Mesodermal cell (in vitro differentiated cells): ENCODE data around the gene STKLD1.
"Not testable (repeated sequence)": the region's sequence is repeated elsewhere in the genome, so short reads cannot be mapped to it uniquely, and the experiment has no call there.

ENCODE experiments used
- H3K27ac ChIP-seq: 2 replicates; pipeline ENCODE4 v1.7.0; 2013; ENCODE audit warnings: mild to moderate bottlenecking, low read depth, low read length, moderate library complexity; ENCODE audit not compliant: severe bottlenecking
- H3K36me3 ChIP-seq: 2 replicates; pipeline ENCODE4 v1.7.1; 2013; ENCODE audit warnings: mild to moderate bottlenecking, low read length, moderate library complexity; ENCODE audit not compliant: control insufficient read depth, insufficient read depth
- H3K4me1 ChIP-seq: one replicate; pipeline ENCODE4 v1.7.1; 2013; ENCODE audit warnings: mild to moderate bottlenecking, low read length; ENCODE audit not compliant: insufficient read depth, control insufficient read depth, poor library complexity, severe bottlenecking
- H3K4me3 ChIP-seq: 2 replicates; pipeline ENCODE4 v1.7.0; 2013; ENCODE audit warnings: low read length, control low read depth, mild to moderate bottlenecking; ENCODE audit not compliant: insufficient read depth, poor library complexity, severe bottlenecking; ENCODE audit errors: extremely low read depth
- H3K9me3 ChIP-seq: 2 replicates; pipeline ENCODE4 v1.7.1; 2013; ENCODE audit warnings: mild to moderate bottlenecking, low read length, moderate library complexity; ENCODE audit not compliant: control insufficient read depth
- WGBS, 2 experiments: methylation state at CpG; one replicate each; pipeline ENCODE4 v1.1.5; 2013; ENCODE audit warnings: missing lambda C conversion rate in 2 of 2; ENCODE audit not compliant: insufficient coverage in 2 of 2; 5-methylcytosine and 5-hydroxymethylcytosine counted together

Gene STKLD1

GRCh38 chr9:133389025-133389557 lies 12.9 kb downstream of the STKLD1 start:
- Histone ChIP-seq H3K36me3 (no peaks in the 10 kb centered on the region), H3K4me3 (no peak overlapping the region), H3K4me1 (no peaks in the 10 kb centered on the region), H3K9me3 (peaks cover 4% of the 10 kb centered on the region), H3K27ac (no peak overlapping the region)
- 86 to 88% methylated on average over 11 to 12 of the region's 12 CpGs for WGBS, 2 experiments

- Histone ChIP-seq H3K9me3 (peaks cover 4% of the 10 kb centered on the region), H3K4me1 (no peaks in the 10 kb centered on the region), H3K4me3 (no peak overlapping the region), H3K27ac (no peak overlapping the region), H3K36me3 (no peaks in the 10 kb centered on the region)
- WGBS, 2 experiments, result 91 to 92% methylated on average over 12 of the region's 13 CpGs
Observed at GRCh38 chr9:133389562-133389961, 13.4 kb downstream of the STKLD1 start.

GRCh38 chr9:133390713-133391112 lies 14.5 kb downstream of the STKLD1 start:
- H3K4me1 ChIP-seq, result no peaks in the 10 kb centered on the region
- no peak overlapping the region for H3K4me3 ChIP-seq
- peaks cover 4% of the 10 kb centered on the region for H3K9me3 ChIP-seq
- no peak overlapping the region for H3K27ac ChIP-seq
- H3K36me3 ChIP-seq, result no peaks in the 10 kb centered on the region
- WGBS, 2 experiments, result 82 to 89% methylated on average over 6 to 7 of the region's 7 CpGs

GRCh38 chr9:133391449-133391848 lies 15.3 kb downstream of the STKLD1 start:
- no CpG with 5 or more reads among the region's 4 CpGs for WGBS, 2 experiments
- not testable (repeated sequence) for H3K36me3 ChIP-seq, H3K9me3 ChIP-seq, H3K27ac ChIP-seq, H3K4me1 ChIP-seq, H3K4me3 ChIP-seq

- not testable (repeated sequence) for H3K27ac ChIP-seq, H3K36me3 ChIP-seq, H3K9me3 ChIP-seq, H3K4me1 ChIP-seq, H3K4me3 ChIP-seq
- 92 to 94% methylated on average over 3 of the region's 3 CpGs for WGBS, 2 experiments
Observed at GRCh38 chr9:133392308-133392707, 16.1 kb downstream of the STKLD1 start.

- Histone ChIP-seq H3K4me1 (no peaks in the 10 kb centered on the region), H3K9me3 (peaks cover 4% of the 10 kb centered on the region), H3K27ac (no peak overlapping the region), H3K4me3 (no peak overlapping the region), H3K36me3 (no peaks in the 10 kb centered on the region)
- 83 to 92% methylated on average over 2 to 3 of the region's 3 CpGs for WGBS, 2 experiments
Observed at GRCh38 chr9:133393399-133393798, 17.2 kb downstream of the STKLD1 start.

GRCh38 chr9:133394687-133395271 lies 18.6 kb downstream of the STKLD1 start:
- no peaks in the 10 kb centered on the region for H3K36me3 ChIP-seq
- no peak overlapping the region for H3K27ac ChIP-seq
- H3K4me3 ChIP-seq, result no peak overlapping the region
- H3K9me3 ChIP-seq, result peaks cover 4% of the 10 kb centered on the region
- WGBS, 2 experiments, result 56 to 75% methylated on average over 6 to 7 of the region's 8 CpGs
- H3K4me1 ChIP-seq, result no peaks in the 10 kb centered on the region

GRCh38 chr9:133396952-133397351 lies 20.8 kb downstream of the STKLD1 start:
- WGBS, 2 experiments, result 35 to 39% methylated on average over 14 of the region's 14 CpGs
- Histone ChIP-seq H3K9me3 (no peaks in the 10 kb centered on the region), H3K4me3 (no peak overlapping the region), H3K27ac (no peak overlapping the region), H3K4me1 (no peaks in the 10 kb centered on the region), H3K36me3 (no peaks in the 10 kb centered on the region)

- Histone ChIP-seq H3K9me3 (no peaks in the 10 kb centered on the region), H3K27ac (no peak overlapping the region), H3K36me3 (no peaks in the 10 kb centered on the region), H3K4me1 (no peaks in the 10 kb centered on the region), H3K4me3 (no peak overlapping the region)
- 86 to 92% methylated on average over 3 to 6 of the region's 6 CpGs for WGBS, 2 experiments
Observed at GRCh38 chr9:133397370-133397769, 21.2 kb downstream of the STKLD1 start.

GRCh38 chr9:133397895-133398294 lies 21.7 kb downstream of the STKLD1 start:
- no peak overlapping the region for H3K27ac ChIP-seq
- H3K4me1 ChIP-seq, result no peaks in the 10 kb centered on the region
- no peaks in the 10 kb centered on the region for H3K9me3 ChIP-seq
- no peak overlapping the region for H3K4me3 ChIP-seq
- H3K36me3 ChIP-seq, result no peaks in the 10 kb centered on the region
- 85 to 89% methylated on average over 3 to 9 of the region's 9 CpGs for WGBS, 2 experiments

- H3K4me3 ChIP-seq, result no peak overlapping the region
- 90 to 93% methylated on average over 12 of the region's 12 CpGs for WGBS, 2 experiments
- H3K36me3 ChIP-seq, result peaks cover 17% of the 10 kb centered on the region
- H3K9me3 ChIP-seq, result no peaks in the 10 kb centered on the region
- H3K4me1 ChIP-seq, result no peaks in the 10 kb centered on the region
- no peak overlapping the region for H3K27ac ChIP-seq
Observed at GRCh38 chr9:133400292-133400691, 24.1 kb downstream of the STKLD1 start.
